Activated T-cell treated with anti-CD3 and anti-CD28 coated beads, Interleukin-2, amount 50 U/mL, for 72 hours (primary cell): ENCODE measurements around the gene ATG13. TPM values are rescaled to one million over a fixed set of nuclear protein-coding genes. Genes with fewer than 3 reads are reported as not detected.

Experiments
- ATAC-seq, 2 donors: fragments of 150-1000 bp; cut with Tn5 transposase; replicated peaks in 1 of 2; 2 replicates each; pipeline ENCODE4 v1.10.0; 2021; ENCODE audit warnings: moderate library complexity in 2 of 2, mild to moderate bottlenecking in 1 of 2
- DNase-seq, 2 donors: peaks; one replicate each; pipeline ENCODE4 v3.0.0; 2021 to 2022; ENCODE audit warnings: mixed read lengths in 1 of 2
- H3K27ac Mint-ChIP-seq: one replicate; pipeline ENCODE4 v1.8.0; 2022; ENCODE audit warnings: mild to moderate bottlenecking, moderate library complexity, mixed read lengths
- H3K27me3 Mint-ChIP-seq: one replicate; pipeline ENCODE4 v1.8.0; 2022; ENCODE audit warnings: low read depth, mixed read lengths
- H3K36me3 Mint-ChIP-seq, 2 donors: one replicate each; pipeline ENCODE4 v1.8.0; 2022; ENCODE audit warnings: mixed read lengths in 2 of 2, mild to moderate bottlenecking in 1 of 2; ENCODE audit not compliant: insufficient read depth in 2 of 2
- H3K4me1 Mint-ChIP-seq: one replicate; pipeline ENCODE4 v1.8.0; 2022; ENCODE audit warnings: low read depth, mixed read lengths
- H3K4me3 Mint-ChIP-seq, 2 donors: one replicate each; pipeline ENCODE4 v1.8.0; 2022; ENCODE audit warnings: mild to moderate bottlenecking in 2 of 2, mixed read lengths in 2 of 2, moderate library complexity in 2 of 2
- H3K9me3 Mint-ChIP-seq, 2 donors: one replicate each; pipeline ENCODE4 v1.8.0; 2022; ENCODE audit warnings: mixed read lengths in 2 of 2
- total RNA-seq, 2 donors: library from RNA; stranded (reverse); gene quantifications; one replicate each; pipeline ENCODE4 v1.2.3, GENCODE V29; 2022

Gene ATG13
- total RNA-seq, 2 donors from 2014 or later, result 75.6 to 77.7 TPM

- H3K4me1 Mint-ChIP-seq, result no peaks in the 10 kb centered on the region
- DNase-seq (no peak), ATAC-seq (no peak)
- H3K27me3 Mint-ChIP-seq, result no peaks in the 10 kb centered on the region
- no peak overlapping the region for H3K4me3 Mint-ChIP-seq
- no peak overlapping the region for H3K27ac Mint-ChIP-seq
- H3K9me3 Mint-ChIP-seq, result no peaks in the 10 kb centered on the region
- H3K36me3 Mint-ChIP-seq, result no peaks in the 10 kb centered on the region
Measured at GRCh38 chr11:46722566-46723358, 105.4 kb downstream of the ATG13 start.

GRCh38 chr11:46723359-46723680, 106.0 kb downstream of the ATG13 start:
- Mint-ChIP-seq H3K27me3 (no peaks in the 10 kb centered on the region), H3K36me3 (no peaks in the 10 kb centered on the region), H3K27ac (no peak overlapping the region), H3K4me3 (no peak overlapping the region), H3K4me1 (no peaks in the 10 kb centered on the region), H3K9me3 (no peaks in the 10 kb centered on the region)
- DNase-seq (no peak), ATAC-seq (no peak)

- no peaks in the 10 kb centered on the region for H3K36me3 Mint-ChIP-seq
- H3K4me3 Mint-ChIP-seq, result no peak overlapping the region
- no peaks in the 10 kb centered on the region for H3K9me3 Mint-ChIP-seq
- DNase-seq (no peak), ATAC-seq (no peak)
- H3K27me3 Mint-ChIP-seq, result no peaks in the 10 kb centered on the region
- H3K27ac Mint-ChIP-seq, result no peak overlapping the region
- no peaks in the 10 kb centered on the region for H3K4me1 Mint-ChIP-seq
Measured at GRCh38 chr11:46724088-46724487, 106.7 kb downstream of the ATG13 start.

Other genes with a start within 250 kb of the ATG13 start
- 10 to 100 TPM; 11.9 to 12.8 TPM for gene MDK, start 235.9 kb upstream of the ATG13 start, total RNA-seq
- under 1 TPM; 0.26 to 0.63 TPM for gene CHRM4, start 225.8 kb upstream of the ATG13 start, total RNA-seq
- 10 to 100 TPM; 32.2 to 35.2 TPM for gene AMBRA1, start 23.5 kb upstream of the ATG13 start, total RNA-seq
- gene HARBI1, start 326 bp upstream of the ATG13 start, total RNA-seq, result 1 to 10 TPM; 4.2 to 7.3 TPM
- 10 to 100 TPM; 41.6 to 43.5 TPM for gene ARHGAP1, start 83.1 kb downstream of the ATG13 start, total RNA-seq
- gene ZNF408, start 83.5 kb downstream of the ATG13 start, total RNA-seq, result 10 to 100 TPM; 17.8 to 18.2 TPM
- gene F2, start 101.7 kb downstream of the ATG13 start, total RNA-seq, result not detected
- 100 to 1,000 TPM; 148 to 165 TPM for gene CKAP5, start 228.7 kb downstream of the ATG13 start, total RNA-seq